MM.1S (cell line): ENCODE measurements around the gene RASL12.

Experiments used
- DNase-seq: peaks from one replicate; pipeline ENCODE4 v3.0.0-alpha.2; 2015
- H2AFZ ChIP-seq: fragments of 300-600 bp; sonication (generic); 2 replicates; pipeline ENCODE4 v1.6.0; 2016; ENCODE audit warnings: antibody characterized with exemption, low read length
- H3F3A ChIP-seq: fragments of 300-600 bp; sonication (generic); 2 replicates; pipeline ENCODE4 v1.6.1; 2016; ENCODE audit warnings: mild to moderate bottlenecking, antibody characterized with exemption, low read length, moderate library complexity, mixed read lengths; ENCODE audit not compliant: insufficient read depth
- H3K27ac ChIP-seq: fragments of 300-600 bp; sonication (generic); 2 replicates; pipeline ENCODE4 v1.5.1; 2016; ENCODE audit warnings: mild to moderate bottlenecking, low read length
- H3K27me3 ChIP-seq: fragments of 300-600 bp; sonication (generic); replicated peaks from 2 replicates; pipeline ENCODE4 v1.6.0; 2016; ENCODE audit warnings: low read length; ENCODE audit not compliant: insufficient read depth
- H3K36me3 ChIP-seq: fragments of 300-600 bp; sonication (generic); replicated peaks from 2 replicates; pipeline ENCODE4 v1.6.1; 2016; ENCODE audit warnings: mild to moderate bottlenecking, low read length, mixed read lengths; ENCODE audit not compliant: insufficient read depth
- H3K4me1 ChIP-seq: fragments of 300-600 bp; sonication (generic); 2 replicates; pipeline ENCODE4 v1.6.1; 2016; ENCODE audit warnings: low read length, mixed read lengths
- H3K4me2 ChIP-seq: fragments of 300-600 bp; sonication (generic); 2 replicates; pipeline ENCODE4 v1.6.0; 2016; ENCODE audit warnings: low read depth, low read length
- H3K4me3 ChIP-seq: fragments of 300-600 bp; sonication (generic); 2 replicates; pipeline ENCODE4 v1.5.1; 2016; ENCODE audit warnings: low read length, mixed read lengths
- H3K79me2 ChIP-seq: fragments of 300-600 bp; sonication (generic); 2 replicates; pipeline ENCODE4 v1.6.1; 2016; ENCODE audit warnings: mixed run types, low read length, mixed read lengths
- H3K9ac ChIP-seq: fragments of 300-600 bp; sonication (generic); 2 replicates; pipeline ENCODE4 v1.6.1; 2016; ENCODE audit warnings: low read length, mixed read lengths
- H3K9me2 ChIP-seq: fragments of 300-600 bp; sonication (generic); replicated peaks from 2 replicates; pipeline ENCODE4 v1.6.1; 2016; ENCODE audit warnings: mild to moderate bottlenecking, low read length, mixed read lengths; ENCODE audit not compliant: insufficient read depth
- H3K9me3 ChIP-seq: fragments of 300-600 bp; sonication (generic); replicated peaks from 2 replicates; pipeline ENCODE4 v1.6.1; 2016; ENCODE audit warnings: mild to moderate bottlenecking, low read length, mixed read lengths; ENCODE audit not compliant: insufficient read depth
- H4K20me1 ChIP-seq: fragments of 300-600 bp; sonication (generic); 2 replicates; pipeline ENCODE4 v1.6.1; 2016; ENCODE audit warnings: mild to moderate bottlenecking, low read length, moderate library complexity, mixed read lengths; ENCODE audit not compliant: insufficient read depth
- CTCF ChIP-seq: fragments of 300-600 bp; sonication (generic); IDR thresholded peaks from 2 replicates; pipeline ENCODE4 v1.5.1; 2016; ENCODE audit warnings: antibody characterized with exemption, low read length, mixed read lengths
- EZH2 ChIP-seq: fragments of 300-600 bp; sonication (generic); optimal IDR thresholded peaks from 2 replicates; pipeline ENCODE3; 2017; ENCODE audit warnings: low read depth, mild to moderate bottlenecking, antibody characterized with exemption, low read length, mixed read lengths
- EZH2phosphoT487 ChIP-seq: fragments of 300-600 bp; sonication (generic); IDR thresholded peaks from 2 replicates; pipeline ENCODE4 v1.6.1; 2018; ENCODE audit warnings: antibody characterized with exemption, low read length

Gene RASL12

GRCh38 chr15:65008983-65009382 lies 58.8 kb downstream of the RASL12 start:
- Histone ChIP-seq H2AFZ (no peak overlapping the region), H3K27me3 (no peaks in the 10 kb centered on the region), H3K79me2 (no peaks in the 10 kb centered on the region), H3K36me3 (no peaks in the 10 kb centered on the region), H3K9me3 (no peaks in the 10 kb centered on the region), H3K4me3 (no peak overlapping the region), H3K9me2 (no peaks in the 10 kb centered on the region), H3K9ac (no peak overlapping the region), H3F3A (no peaks in the 10 kb centered on the region), H4K20me1 (no peaks in the 10 kb centered on the region), H3K4me2 (no peak overlapping the region), H3K27ac (no peak overlapping the region), H3K4me1 (0 out of 2 replicates have a peak, but pooled peaks cover 4% of the 10 kb centered on the region)
- no peak for TF ChIP-seq CTCF
- TF ChIP-seq EZH2, result no peak
- TF ChIP-seq EZH2phosphoT487, result no peak
- DNase-seq, result no peak

DNA sequence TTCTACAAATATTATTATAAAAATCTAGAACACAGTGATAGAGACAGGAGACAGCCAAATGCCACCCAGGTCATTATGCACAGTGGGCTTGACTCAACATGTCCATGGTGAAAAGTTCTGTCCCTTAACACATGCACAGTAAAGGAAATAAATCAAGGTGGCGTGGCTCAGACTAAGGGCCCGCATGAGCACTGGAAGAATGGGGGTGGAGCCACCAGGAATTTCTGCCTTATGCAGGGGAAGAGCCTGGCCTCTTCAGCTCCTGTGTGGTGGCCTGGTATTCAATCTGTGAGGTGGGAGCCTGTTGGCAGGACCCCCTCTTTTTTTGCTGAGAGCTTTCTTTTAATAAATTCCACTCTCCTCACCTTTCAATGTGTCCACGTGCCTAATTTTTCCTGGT lies 60.9 kb downstream of the RASL12 start:
- DNase-seq, result no peak

DNA sequence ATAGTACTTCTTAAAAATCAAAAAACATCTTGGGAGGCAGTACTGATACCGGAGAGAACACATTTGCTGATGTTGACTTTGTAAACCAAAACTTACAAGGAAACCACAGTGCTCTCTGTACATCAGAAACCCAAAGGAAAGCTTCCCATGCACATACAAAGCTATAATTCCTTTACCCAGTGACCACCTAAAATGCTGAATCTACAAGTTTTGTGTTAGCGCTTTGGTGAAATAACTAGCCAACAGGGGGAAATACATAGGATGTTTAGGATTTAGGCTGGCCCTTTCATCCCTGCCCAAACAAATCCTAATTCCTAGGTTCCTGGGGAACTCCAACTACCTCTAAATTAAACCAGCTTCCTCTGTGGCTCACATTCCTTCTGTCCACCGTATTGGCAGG lies 62.8 kb downstream of the RASL12 start:
- no peak overlapping the region for H3K27ac ChIP-seq
- no peak for TF ChIP-seq CTCF
- H3K4me3 ChIP-seq, result no peak overlapping the region
- H3K9me2 ChIP-seq, result no peaks in the 10 kb centered on the region
- DNase-seq, result no peak
- no peak overlapping the region for H3K4me2 ChIP-seq
- no peaks in the 10 kb centered on the region for H4K20me1 ChIP-seq
- no peaks in the 10 kb centered on the region for H3F3A ChIP-seq
- no peak overlapping the region for H3K9ac ChIP-seq
- H3K79me2 ChIP-seq, result no peaks in the 10 kb centered on the region
- no peaks in the 10 kb centered on the region for H3K36me3 ChIP-seq
- no peak overlapping the region for H2AFZ ChIP-seq
- no peaks in the 10 kb centered on the region for H3K9me3 ChIP-seq
- H3K4me1 ChIP-seq, result 0 out of 2 replicates have a peak, but pooled peaks cover 4% of the 10 kb centered on the region
- H3K27me3 ChIP-seq, result no peaks in the 10 kb centered on the region

More for the DNA sequence above, 60.9 kb downstream of the RASL12 start:
- no peaks in the 10 kb centered on the region for H3K27me3 ChIP-seq
- 0 out of 2 replicates have a peak, but pooled peaks cover 4% of the 10 kb centered on the region for H3K4me1 ChIP-seq
- no peaks in the 10 kb centered on the region for H3K36me3 ChIP-seq
- no peaks in the 10 kb centered on the region for H3K9me2 ChIP-seq
- H4K20me1 ChIP-seq, result no peaks in the 10 kb centered on the region
- no peak for TF ChIP-seq EZH2
- no peak for TF ChIP-seq CTCF
- TF ChIP-seq EZH2phosphoT487, result no peak
- H3K4me2 ChIP-seq, result no peak overlapping the region
- no peak overlapping the region for H2AFZ ChIP-seq
- no peaks in the 10 kb centered on the region for H3F3A ChIP-seq
- no peaks in the 10 kb centered on the region for H3K9me3 ChIP-seq
- no peak overlapping the region for H3K9ac ChIP-seq
- H3K27ac ChIP-seq, result no peak overlapping the region
- no peak overlapping the region for H3K4me3 ChIP-seq
- no peaks in the 10 kb centered on the region for H3K79me2 ChIP-seq
